ENCODE measurements around the gene PRPF38A.
A peak's percentile ranks its signal among the peaks of the same experiment; 100 is the strongest.

Gene PRPF38A

GRCh38 chr1:52404116-52404974, at the start of gene PRPF38A, which contains the start of gene ORC1:
Gene PRPF38A (plus strand): TSS chr1:52404602. CDS start chr1:52404750, 148 bp downstream.
Gene ORC1 (minus strand): TSS chr1:52404423. CDS start chr1:52402223, 2,200 bp downstream.
- TF ChIP-seq CTCF (conservative IDR thresholded peaks at IDR 0.05): peak; percentile 61
- peak within 1 kb of the TSS; percentile 89 for H3K27ac ChIP-seq

GRCh38 chr1:52355436-52355835, 49.0 kb upstream of the PRPF38A start:
- H3K27ac ChIP-seq: no peak overlapping the region

GRCh38 chr1:52355847-52356505, 48.4 kb upstream of the PRPF38A start:
- H3K27ac ChIP-seq: no peak overlapping the region
- TF ChIP-seq CTCF (conservative IDR thresholded peaks at IDR 0.05): no peak

More at GRCh38 chr1:52355436-52355835, 49.0 kb upstream of the PRPF38A start:
- TF ChIP-seq CTCF (conservative IDR thresholded peaks at IDR 0.05): no peak

- H3K27ac ChIP-seq: no peak overlapping the region
- no peak for TF ChIP-seq CTCF (conservative IDR thresholded peaks at IDR 0.05)
These were observed 47.5 kb upstream of the PRPF38A start for GRCh38 chr1:52356818-52357355.

- no peak overlapping the region for H3K27ac ChIP-seq
- TF ChIP-seq CTCF (conservative IDR thresholded peaks at IDR 0.05): no peak
These were observed 47.0 kb upstream of the PRPF38A start for GRCh38 chr1:52357397-52357796.

- TF ChIP-seq CTCF (conservative IDR thresholded peaks at IDR 0.05): no peak
- H3K27ac ChIP-seq: no peak overlapping the region
These were observed 45.4 kb upstream of the PRPF38A start for GRCh38 chr1:52358851-52359497.

Data from VCaP (cell line).